Stimulated activated CD4-positive, alpha-beta T cell treated with anti-CD3 and anti-CD28 coated beads, Interleukin-4, amount 100 ng/mL, for 24 hours (primary cell): ENCODE data around the gene AKAP13.

Experiments used
- DNase-seq: peaks from one replicate; pipeline ENCODE4 v3.0.0-alpha.2; 2020

AKAP13 gene

GRCh38 chr15:85607842-85608241 lies 227.4 kb downstream of the AKAP13 start:
- no peak for DNase-seq

- DNase-seq = no peak
These were observed 229.1 kb downstream of the AKAP13 start for GRCh38 chr15:85609492-85609891.

GRCh38 chr15:85611361-85611760 lies 231.0 kb downstream of the AKAP13 start:
- no peak for DNase-seq

- no peak for DNase-seq
These were observed 233.7 kb downstream of the AKAP13 start for GRCh38 chr15:85614059-85614458.

GRCh38 chr15:85615930-85616329 lies 235.5 kb downstream of the AKAP13 start:
- DNase-seq = peak; percentile 29

- DNase-seq = no peak
These were observed 236.2 kb downstream of the AKAP13 start for GRCh38 chr15:85616549-85617110.

GRCh38 chr15:85618228-85618505 lies 237.8 kb downstream of the AKAP13 start:
- no peak for DNase-seq

GRCh38 chr15:85618956-85619491 lies 238.6 kb downstream of the AKAP13 start:
- DNase-seq = peak; percentile 75

GRCh38 chr15:85619992-85620689 lies 239.7 kb downstream of the AKAP13 start:
- DNase-seq = no peak

GRCh38 chr15:85620690-85621049 lies 240.3 kb downstream of the AKAP13 start:
- DNase-seq = no peak

GRCh38 chr15:85621094-85621493 lies 240.7 kb downstream of the AKAP13 start:
- DNase-seq = no peak

- DNase-seq = no peak
These were observed 241.9 kb downstream of the AKAP13 start for GRCh38 chr15:85622221-85622831.

GRCh38 chr15:85623315-85624049 lies 243.1 kb downstream of the AKAP13 start:
- no peak for DNase-seq

- no peak for DNase-seq
These were observed 243.9 kb downstream of the AKAP13 start for GRCh38 chr15:85624291-85624801.

- no peak for DNase-seq
These were observed 244.9 kb downstream of the AKAP13 start for GRCh38 chr15:85625166-85625830.

- DNase-seq = peak; percentile 46
These were observed 245.5 kb downstream of the AKAP13 start for GRCh38 chr15:85625856-85626255.

- no peak for DNase-seq
These were observed 247.0 kb downstream of the AKAP13 start for GRCh38 chr15:85627213-85627935.

GRCh38 chr15:85630311-85630710 lies 249.9 kb downstream of the AKAP13 start:
- DNase-seq = no peak

- no peak for DNase-seq
These were observed 250.6 kb downstream of the AKAP13 start for GRCh38 chr15:85631018-85631417.

GRCh38 chr15:85632014-85632413 lies 251.6 kb downstream of the AKAP13 start:
- DNase-seq = no peak

- DNase-seq = no peak
These were observed 253.5 kb downstream of the AKAP13 start for GRCh38 chr15:85633859-85634258.

- DNase-seq = no peak
These were observed 255.9 kb downstream of the AKAP13 start for GRCh38 chr15:85636351-85636750.
